D721Med (cell line): ENCODE data around the gene GPHN.

Experiments used
- DNase-seq: peaks from one replicate; pipeline ENCODE4 v3.0.0; 2011; ENCODE audit warnings: low spot score; ENCODE audit not compliant: insufficient read length
- FAIRE-seq: peaks from 2 replicates; lab custom pipeline; 2011; peaks lifted over from hg19 to GRCh38; lab: Jason Lieb, UNC
- TF ChIP-seq, protein P1 (sequence below): IDR thresholded peaks from 2 replicates; pipeline ENCODE4 v1.5.1; 2012; ENCODE audit warnings: mild to moderate bottlenecking, control low read depth; ENCODE audit not compliant: insufficient read depth; ENCODE audit errors: missing control alignments

GPHN gene

DNA sequence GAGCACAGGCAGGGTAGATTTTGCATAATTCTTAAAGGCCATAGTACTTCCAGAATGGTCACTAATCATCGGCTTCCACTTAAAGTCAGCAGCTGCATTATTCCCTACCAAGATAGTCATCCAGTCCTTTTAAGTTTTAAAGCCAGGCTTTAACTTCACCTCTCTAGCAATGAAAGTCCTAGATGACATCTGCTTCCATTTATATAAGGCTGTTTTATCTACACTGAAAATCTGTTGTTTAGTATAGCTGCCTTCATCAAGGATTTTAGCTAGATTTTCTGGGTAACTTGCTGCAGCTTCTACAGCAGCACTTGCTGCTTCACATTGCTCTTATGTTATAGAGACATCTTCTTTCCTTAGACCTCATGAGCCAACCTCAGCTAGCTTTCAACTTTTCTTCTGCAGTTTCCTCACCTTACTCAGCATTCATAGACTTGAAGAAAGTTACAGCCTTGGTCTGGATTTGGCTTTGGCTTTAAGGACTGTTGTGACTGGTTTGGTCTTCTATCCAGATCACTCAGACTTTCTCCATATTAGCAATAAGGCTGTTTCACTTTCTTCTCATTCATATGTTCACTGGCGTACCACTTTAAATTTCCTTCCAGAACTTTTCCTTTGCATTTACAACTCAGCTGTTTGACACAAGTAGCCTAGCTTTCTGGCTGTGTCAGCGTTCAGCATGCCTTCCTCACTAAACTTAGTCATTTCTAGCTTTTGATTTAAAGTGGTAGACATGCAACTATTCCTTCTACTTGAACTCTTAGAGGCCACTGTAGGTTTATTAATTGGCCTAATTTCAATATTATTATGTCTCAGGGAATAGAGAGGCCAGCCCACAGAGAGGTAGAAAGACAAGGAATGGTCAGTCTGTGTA, 471.4 kb downstream of the GPHN start:
- no peak for DNase-seq
- FAIRE-seq = no peak
- TF ChIP-seq, protein P1, sequence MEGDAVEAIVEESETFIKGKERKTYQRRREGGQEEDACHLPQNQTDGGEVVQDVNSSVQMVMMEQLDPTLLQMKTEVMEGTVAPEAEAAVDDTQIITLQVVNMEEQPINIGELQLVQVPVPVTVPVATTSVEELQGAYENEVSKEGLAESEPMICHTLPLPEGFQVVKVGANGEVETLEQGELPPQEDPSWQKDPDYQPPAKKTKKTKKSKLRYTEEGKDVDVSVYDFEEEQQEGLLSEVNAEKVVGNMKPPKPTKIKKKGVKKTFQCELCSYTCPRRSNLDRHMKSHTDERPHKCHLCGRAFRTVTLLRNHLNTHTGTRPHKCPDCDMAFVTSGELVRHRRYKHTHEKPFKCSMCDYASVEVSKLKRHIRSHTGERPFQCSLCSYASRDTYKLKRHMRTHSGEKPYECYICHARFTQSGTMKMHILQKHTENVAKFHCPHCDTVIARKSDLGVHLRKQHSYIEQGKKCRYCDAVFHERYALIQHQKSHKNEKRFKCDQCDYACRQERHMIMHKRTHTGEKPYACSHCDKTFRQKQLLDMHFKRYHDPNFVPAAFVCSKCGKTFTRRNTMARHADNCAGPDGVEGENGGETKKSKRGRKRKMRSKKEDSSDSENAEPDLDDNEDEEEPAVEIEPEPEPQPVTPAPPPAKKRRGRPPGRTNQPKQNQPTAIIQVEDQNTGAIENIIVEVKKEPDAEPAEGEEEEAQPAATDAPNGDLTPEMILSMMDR = no peak

DNA sequence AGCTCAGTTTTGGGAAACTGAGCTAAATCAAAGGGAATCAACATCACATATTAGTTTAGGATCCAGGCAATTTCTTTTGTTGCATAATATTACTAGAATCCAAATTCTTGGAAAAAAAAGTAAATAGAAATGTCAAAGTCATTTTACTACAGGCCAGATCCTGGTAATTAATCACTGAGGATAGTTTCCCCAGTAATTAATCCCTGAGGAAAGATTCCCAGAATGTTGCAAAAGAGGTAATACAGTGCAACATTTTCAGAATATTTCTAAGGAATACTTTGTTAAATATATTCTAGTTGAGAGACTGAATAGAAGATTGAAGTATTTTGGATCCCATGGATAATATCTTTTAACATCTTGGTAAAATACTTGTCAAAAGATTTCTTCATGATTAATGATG, 474.3 kb downstream of the GPHN start:
- DNase-seq = no peak
- FAIRE-seq = no peak
- TF ChIP-seq, protein P1 = no peak

DNA sequence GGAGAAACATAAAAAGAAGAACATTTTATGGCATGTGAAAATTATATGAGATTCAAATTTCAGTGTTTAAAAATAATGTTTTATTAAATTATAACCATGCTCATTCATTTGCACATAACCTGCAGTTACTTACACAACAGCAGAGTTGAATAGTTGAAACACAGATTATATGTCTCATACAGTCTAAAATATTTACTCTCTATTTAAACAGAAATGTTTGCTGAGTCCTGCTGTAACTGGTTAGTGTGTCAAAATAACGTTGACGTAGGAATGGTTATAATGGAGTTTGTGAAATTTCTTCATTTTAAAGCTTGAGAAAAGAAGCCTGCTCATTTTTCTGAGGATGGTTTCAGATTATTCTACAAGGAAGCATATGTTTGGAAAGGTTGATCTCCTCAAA, 484.8 kb downstream of the GPHN start:
- TF ChIP-seq, protein P1 = no peak
- DNase-seq (no peak), FAIRE-seq (no peak)

GRCh38 chr14:66993512-66993911, 485.6 kb downstream of the GPHN start:
- DNase-seq (no peak), FAIRE-seq (no peak)
- TF ChIP-seq, protein P1 = no peak

DNA sequence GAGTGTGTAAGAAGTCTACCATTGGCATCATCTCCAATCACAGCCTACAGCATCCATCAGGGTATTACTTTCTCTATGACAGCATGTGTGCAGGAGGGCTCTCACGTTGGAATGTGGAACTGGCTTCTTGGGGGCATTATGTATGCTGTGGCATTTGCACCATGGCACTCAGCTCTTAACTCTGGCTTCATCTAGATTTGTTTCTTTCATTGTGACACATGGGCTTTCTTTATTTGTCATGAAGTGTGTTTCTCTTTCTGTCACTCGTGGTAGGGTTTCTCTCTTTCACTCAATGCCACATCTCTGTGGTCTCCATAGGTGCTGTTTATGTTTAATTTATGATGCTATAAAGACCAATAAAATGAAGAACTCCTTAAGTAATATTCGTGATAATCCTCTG, 490.1 kb downstream of the GPHN start:
- FAIRE-seq (no peak), DNase-seq (no peak)
- TF ChIP-seq, protein P1 = no peak

- TF ChIP-seq, protein P1 = no peak
- no peak for DNase-seq
- FAIRE-seq = no peak
Observed at GRCh38 chr14:66999978-67000377, 492.0 kb downstream of the GPHN start.

DNA sequence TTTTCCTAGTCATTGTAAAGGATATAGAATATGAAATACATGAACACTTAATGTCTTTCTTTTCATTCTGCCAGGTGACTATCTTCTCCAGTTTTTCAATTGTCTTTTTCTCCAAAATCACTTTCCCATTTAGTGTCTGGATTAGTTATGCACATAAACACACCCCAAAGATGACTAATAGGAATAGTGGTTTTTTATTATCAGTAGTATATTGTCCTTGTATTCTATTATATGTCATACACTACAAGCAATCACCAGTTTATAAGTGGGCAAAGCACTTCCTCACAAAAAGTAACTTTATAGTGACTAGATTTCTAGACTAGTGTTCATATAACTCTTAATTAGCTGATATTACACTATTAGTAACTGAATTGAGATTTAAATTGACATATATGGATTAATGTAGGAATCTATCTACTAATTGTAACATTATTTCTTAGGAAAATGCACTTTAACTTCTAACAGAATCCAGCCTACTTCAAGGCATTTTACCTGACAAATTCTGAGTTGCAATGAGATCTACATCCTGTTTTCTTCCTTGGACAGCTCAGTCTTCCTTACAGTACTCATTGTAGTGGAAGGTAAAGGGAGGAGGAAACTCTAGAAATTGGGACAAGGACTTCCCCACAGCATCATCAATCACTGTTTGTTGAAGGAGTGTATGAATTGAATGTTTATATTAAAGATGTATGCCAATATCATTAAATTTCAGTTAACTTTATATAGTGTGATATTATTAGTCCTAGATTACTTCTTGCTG, 495.2 kb downstream of the GPHN start:
- DNase-seq (no peak), FAIRE-seq (no peak)
- TF ChIP-seq, protein P1 = no peak
